22Rv1 (cell line): ENCODE data around the gene ENO4.
A peak's percentile ranks its signal among the peaks of the same experiment; 100 is the strongest.

Experiments
- H3K27ac ChIP-seq: fragments of 450-650 bp; 2 replicates; pipeline ENCODE4 v1.5.1; 2017
- CTCF ChIP-seq: fragments of 450-650 bp; IDR thresholded peaks from 2 replicates; pipeline ENCODE4 v1.5.1; 2017; ENCODE audit warnings: mild to moderate bottlenecking
- ZFX ChIP-seq: fragments of 450-650 bp; IDR thresholded peaks from 2 replicates; pipeline ENCODE4 v1.6.1; 2017; ENCODE audit warnings: antibody characterized with exemption, borderline replicate concordance

ENO4 gene, protein sequence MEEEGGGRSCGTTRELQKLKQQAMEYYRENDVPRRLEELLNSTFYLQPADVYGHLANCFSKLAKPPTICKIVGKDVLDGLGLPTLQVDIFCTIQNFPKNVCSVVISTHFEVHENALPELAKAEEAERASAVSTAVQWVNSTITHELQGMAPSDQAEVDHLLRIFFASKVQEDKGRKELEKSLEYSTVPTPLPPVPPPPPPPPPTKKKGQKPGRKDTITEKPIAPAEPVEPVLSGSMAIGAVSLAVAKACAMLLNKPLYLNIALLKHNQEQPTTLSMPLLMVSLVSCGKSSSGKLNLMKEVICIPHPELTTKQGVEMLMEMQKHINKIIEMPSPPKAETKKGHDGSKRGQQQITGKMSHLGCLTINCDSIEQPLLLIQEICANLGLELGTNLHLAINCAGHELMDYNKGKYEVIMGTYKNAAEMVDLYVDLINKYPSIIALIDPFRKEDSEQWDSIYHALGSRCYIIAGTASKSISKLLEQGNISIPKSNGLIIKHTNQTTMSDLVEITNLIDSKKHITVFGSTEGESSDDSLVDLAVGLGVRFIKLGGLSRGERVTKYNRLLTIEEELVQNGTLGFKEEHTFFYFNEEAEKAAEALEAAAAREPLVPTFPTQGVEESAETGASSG

GRCh38 chr10:116849248-116850057 lies at the start of gene ENO4:
Gene ENO4, plus strand, starts transcription at chr10:116849499. Its CDS starts 68 bp downstream, at chr10:116849567.
- TF ChIP-seq CTCF (no peak), ZFX (no peak)
- H3K27ac ChIP-seq = peak within 1 kb of the TSS; percentile 79

- H3K27ac ChIP-seq = no peak overlapping the region
- no peak for TF ChIP-seq ZFX
- no peak for TF ChIP-seq CTCF
Measured at GRCh38 chr10:116800286-116800929, 48.9 kb upstream of the ENO4 start.

DNA sequence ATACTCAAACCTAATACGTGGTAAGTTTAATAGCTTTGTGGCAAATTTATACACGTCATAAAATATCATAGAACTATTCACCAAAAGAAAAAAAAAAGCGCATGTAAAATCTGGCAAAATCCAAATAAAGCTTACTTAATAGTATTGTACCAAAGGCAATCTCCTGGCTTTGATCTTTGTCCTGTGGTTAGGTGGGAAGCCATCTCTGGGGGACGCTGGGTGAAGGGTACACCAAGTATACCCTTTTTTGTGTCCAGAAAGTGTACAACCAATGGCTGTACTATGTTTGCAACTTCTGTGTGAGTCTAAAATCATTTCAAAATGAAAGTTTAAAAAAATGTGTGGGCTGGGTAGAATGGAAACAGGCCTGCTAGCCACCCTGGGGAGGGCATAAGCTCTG lies 47.6 kb upstream of the ENO4 start:
- no peak for TF ChIP-seq CTCF
- TF ChIP-seq ZFX = no peak
- H3K27ac ChIP-seq = no peak overlapping the region

- no peak for TF ChIP-seq ZFX
- no peak for TF ChIP-seq CTCF
- no peak overlapping the region for H3K27ac ChIP-seq
Measured at GRCh38 chr10:116802474-116802873, 46.8 kb upstream of the ENO4 start.

DNA sequence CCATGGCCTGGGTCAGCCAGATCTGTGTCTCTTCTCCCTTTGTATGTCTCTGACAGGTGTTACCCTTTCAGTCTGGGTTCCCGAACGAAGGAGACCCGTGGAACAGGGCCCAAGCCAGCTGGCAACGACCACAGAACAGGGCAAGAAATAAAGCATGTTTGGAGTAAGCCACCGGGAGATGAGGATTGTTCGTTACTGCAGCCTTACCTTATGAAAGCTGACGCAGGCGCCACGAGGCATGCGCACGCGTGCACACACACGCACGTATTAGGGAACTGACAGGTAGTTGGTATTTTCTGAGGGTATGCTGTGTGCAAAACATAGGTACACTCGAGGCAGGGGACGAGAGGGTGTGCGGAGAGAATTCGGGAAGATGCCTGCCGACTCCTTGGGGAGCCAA lies 46.4 kb upstream of the ENO4 start:
- TF ChIP-seq CTCF (no peak), ZFX (no peak)
- no peak overlapping the region for H3K27ac ChIP-seq

DNA sequence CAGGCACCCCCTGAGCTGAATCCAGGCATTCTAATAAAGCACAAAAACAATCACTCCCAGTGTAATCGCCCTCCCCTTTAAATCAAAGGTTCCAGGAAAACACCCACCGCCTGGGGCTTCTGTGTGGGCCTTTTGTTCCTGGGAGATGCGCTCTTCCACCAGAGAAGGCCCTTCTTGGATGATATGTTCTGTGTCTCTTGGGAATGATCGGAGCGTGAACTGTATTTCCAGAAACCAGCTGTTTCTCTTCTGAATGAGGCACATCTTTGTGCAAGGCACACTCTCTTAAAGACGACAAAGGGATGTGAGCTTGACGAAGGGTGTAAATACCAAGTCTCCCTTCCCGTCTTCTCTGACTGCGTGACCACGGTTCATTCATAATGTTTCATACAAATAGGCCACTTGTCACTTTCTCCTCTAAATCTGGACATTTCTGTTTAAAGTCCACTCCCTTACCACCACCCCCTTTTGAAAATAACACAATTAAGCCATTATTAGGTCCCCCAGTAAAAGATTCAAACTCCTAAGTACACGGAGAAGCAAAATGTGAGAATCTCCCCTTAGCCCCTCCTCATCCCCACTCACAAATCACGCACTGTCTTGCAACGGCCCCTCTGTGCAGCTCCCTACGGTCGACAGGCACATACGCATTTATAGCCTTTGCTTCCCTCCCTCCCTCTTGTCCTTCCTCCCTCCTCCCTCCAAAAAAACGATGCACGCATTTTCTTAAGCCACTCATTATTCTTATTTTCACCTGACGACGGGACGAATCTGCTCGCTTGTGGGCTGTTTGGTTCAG lies 45.6 kb upstream of the ENO4 start:
- TF ChIP-seq ZFX (no peak), CTCF (no peak)

More for the DNA sequence above, 45.6 kb upstream of the ENO4 start:
- no peak overlapping the region for H3K27ac ChIP-seq
